ENCODE measurements around the gene CNN2. TPM values are rescaled to one million over a fixed set of nuclear protein-coding genes. Genes with fewer than 3 reads are reported as not detected.

CNN2 gene
- total and polyA plus RNA-seq, 9 of the 15 experiments (the other 6 are each of a cell fraction or from before 2014, with no cell fraction given): 12.1 to 174 (median 52.7) TPM

DNA sequence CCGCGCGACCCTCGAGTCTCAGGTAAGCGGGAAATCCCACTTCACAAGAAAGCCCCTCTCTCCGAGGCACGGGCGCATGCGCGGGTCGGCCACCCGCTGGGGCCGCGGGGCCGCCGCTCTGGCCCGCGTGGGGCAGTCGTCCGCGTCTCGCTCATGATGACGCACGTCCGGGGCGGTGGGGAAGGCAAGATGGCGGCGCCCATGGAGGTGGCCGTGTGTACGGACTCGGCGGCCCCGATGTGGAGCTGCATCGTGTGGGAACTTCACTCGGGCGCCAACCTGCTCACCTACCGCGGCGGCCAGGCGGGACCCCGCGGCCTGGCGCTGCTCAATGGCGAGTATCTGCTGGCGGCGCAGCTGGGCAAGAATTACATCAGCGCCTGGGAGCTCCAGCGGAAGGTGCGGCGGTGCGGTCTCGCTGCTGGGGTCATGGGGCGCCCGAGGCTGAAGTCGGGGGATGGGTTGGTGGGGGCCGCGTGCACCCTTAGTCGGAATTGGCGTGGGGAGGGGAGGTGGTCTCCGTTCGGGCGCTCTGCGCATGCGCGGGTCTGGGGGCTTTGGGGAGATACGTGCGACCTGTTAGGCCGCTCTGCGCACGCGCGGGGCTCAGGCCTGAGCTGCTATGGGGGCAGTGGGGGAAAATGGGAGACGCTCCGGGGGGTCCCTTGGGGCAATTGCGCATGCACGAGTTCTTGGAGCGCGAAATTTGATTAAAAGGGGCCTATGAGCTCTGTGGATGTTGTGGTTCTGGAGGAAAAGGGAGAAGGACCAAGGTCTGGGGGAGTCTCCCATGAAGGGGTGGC is 42.0 kb upstream of the CNN2 start, which contains the start of gene WDR18 (continued):
- TF ChIP-seq CCNT2 (IDR thresholded peaks at IDR 0.05; ENCODE audit: borderline replicate concordance, extremely low read depth, insufficient read length, low read depth, low read length) (peak; percentile 57), TEAD4 (IDR thresholded peaks at IDR 0.05; ENCODE audit: low read length) (no peak), TEAD4 (CRISPR knock-in tag; IDR thresholded peaks at IDR 0.05; ENCODE audit: borderline replicate concordance) (no peak), TCF7L2 (IDR thresholded peaks at IDR 0.05; ENCODE audit: low read depth, low read length) (peak; percentile 87), ZNF133 (CRISPR knock-in tag; IDR thresholded peaks at IDR 0.05) (no peak), ZNF76 (CRISPR knock-in tag; IDR thresholded peaks at IDR 0.05; ENCODE audit: borderline replicate concordance) (0 out of 2 replicates have a peak, but pooled peaks have one; percentile 41), KDM4B (IDR thresholded peaks at IDR 0.05; ENCODE audit: borderline replicate concordance in 2 of 2, low read depth in 1 of 2) (no peak), TFAM (CRISPR knock-in tag; conservative IDR thresholded peaks at IDR 0.05) (no peak), EP400 (IDR thresholded peaks at IDR 0.05) (peak; percentile 96), ZC3H11A (IDR thresholded peaks at IDR 0.05; ENCODE audit: low read depth, low read length) (no peak), WHSC1 (IDR thresholded peaks at IDR 0.05; ENCODE audit: low read length) (no peak), NFATC3 (IDR thresholded peaks at IDR 0.05) (no peak), MTA1 (IDR thresholded peaks at IDR 0.05; ENCODE audit: borderline replicate concordance) (peak; percentile 97), ZSCAN32 (CRISPR knock-in tag; IDR thresholded peaks at IDR 0.05) (no peak), ZNF347 (CRISPR knock-in tag; IDR thresholded peaks at IDR 0.05; ENCODE audit: low read depth) (no peak), SIN3B (IDR thresholded peaks at IDR 0.05; ENCODE audit: low read depth) (peak; percentile 99), RBM17 (IDR thresholded peaks at IDR 0.05; ENCODE audit: borderline replicate concordance, low read depth, low read length) (no peak), HMGN3 (IDR thresholded peaks at IDR 0.05; ENCODE audit: borderline replicate concordance, extremely low read depth, insufficient read length, low read depth, low read length) (peak; percentile 80), NCOA4 (IDR thresholded peaks at IDR 0.05; ENCODE audit: partially characterized antibody) (no peak)
- TF ChIP-seq, protein P1, sequence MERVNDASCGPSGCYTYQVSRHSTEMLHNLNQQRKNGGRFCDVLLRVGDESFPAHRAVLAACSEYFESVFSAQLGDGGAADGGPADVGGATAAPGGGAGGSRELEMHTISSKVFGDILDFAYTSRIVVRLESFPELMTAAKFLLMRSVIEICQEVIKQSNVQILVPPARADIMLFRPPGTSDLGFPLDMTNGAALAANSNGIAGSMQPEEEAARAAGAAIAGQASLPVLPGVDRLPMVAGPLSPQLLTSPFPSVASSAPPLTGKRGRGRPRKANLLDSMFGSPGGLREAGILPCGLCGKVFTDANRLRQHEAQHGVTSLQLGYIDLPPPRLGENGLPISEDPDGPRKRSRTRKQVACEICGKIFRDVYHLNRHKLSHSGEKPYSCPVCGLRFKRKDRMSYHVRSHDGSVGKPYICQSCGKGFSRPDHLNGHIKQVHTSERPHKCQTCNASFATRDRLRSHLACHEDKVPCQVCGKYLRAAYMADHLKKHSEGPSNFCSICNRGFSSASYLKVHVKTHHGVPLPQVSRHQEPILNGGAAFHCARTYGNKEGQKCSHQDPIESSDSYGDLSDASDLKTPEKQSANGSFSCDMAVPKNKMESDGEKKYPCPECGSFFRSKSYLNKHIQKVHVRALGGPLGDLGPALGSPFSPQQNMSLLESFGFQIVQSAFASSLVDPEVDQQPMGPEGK (CRISPR knock-in tag; IDR thresholded peaks at IDR 0.05; ENCODE audit: borderline replicate concordance): no peak
- TF ChIP-seq, protein P2, sequence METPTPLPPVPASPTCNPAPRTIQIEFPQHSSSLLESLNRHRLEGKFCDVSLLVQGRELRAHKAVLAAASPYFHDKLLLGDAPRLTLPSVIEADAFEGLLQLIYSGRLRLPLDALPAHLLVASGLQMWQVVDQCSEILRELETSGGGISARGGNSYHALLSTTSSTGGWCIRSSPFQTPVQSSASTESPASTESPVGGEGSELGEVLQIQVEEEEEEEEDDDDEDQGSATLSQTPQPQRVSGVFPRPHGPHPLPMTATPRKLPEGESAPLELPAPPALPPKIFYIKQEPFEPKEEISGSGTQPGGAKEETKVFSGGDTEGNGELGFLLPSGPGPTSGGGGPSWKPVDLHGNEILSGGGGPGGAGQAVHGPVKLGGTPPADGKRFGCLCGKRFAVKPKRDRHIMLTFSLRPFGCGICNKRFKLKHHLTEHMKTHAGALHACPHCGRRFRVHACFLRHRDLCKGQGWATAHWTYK (CRISPR knock-in tag; IDR thresholded peaks at IDR 0.05): peak; percentile 59
- TF ChIP-seq, protein P3, sequence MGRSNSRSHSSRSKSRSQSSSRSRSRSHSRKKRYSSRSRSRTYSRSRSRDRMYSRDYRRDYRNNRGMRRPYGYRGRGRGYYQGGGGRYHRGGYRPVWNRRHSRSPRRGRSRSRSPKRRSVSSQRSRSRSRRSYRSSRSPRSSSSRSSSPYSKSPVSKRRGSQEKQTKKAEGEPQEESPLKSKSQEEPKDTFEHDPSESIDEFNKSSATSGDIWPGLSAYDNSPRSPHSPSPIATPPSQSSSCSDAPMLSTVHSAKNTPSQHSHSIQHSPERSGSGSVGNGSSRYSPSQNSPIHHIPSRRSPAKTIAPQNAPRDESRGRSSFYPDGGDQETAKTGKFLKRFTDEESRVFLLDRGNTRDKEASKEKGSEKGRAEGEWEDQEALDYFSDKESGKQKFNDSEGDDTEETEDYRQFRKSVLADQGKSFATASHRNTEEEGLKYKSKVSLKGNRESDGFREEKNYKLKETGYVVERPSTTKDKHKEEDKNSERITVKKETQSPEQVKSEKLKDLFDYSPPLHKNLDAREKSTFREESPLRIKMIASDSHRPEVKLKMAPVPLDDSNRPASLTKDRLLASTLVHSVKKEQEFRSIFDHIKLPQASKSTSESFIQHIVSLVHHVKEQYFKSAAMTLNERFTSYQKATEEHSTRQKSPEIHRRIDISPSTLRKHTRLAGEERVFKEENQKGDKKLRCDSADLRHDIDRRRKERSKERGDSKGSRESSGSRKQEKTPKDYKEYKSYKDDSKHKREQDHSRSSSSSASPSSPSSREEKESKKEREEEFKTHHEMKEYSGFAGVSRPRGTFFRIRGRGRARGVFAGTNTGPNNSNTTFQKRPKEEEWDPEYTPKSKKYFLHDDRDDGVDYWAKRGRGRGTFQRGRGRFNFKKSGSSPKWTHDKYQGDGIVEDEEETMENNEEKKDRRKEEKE (IDR thresholded peaks at IDR 0.05; ENCODE audit: borderline replicate concordance in 1 of 2, control insufficient read depth in 1 of 2, low read depth in 2 of 2, low read length in 1 of 2): no peak
